Thoracic aorta (tissue), 2 donors: ENCODE measurements around the gene MISP. TPM values are rescaled to one million over a fixed set of nuclear protein-coding genes. Genes with fewer than 3 reads are reported as not detected.
"Not testable (repeated sequence)": the region's sequence is repeated elsewhere in the genome, so short reads cannot be mapped to it uniquely, and the experiment has no call there.

Experiments
- ATAC-seq: fragments of 150-250 bp; one replicate; pipeline ENCODE4 v1.8.0; 2017; ENCODE audit warnings: low read depth; ENCODE audit not compliant: insufficient number of reproducible peaks, low FRiP score
- DNase-seq: peaks from one replicate; pipeline ENCODE4 v3.0.0-alpha.2; 2020; ENCODE audit warnings: low spot score
- H3K27ac ChIP-seq, 2 donors: fragments of 200-600 bp; sonication (generic); 1 replicate in 1 of 2; 2 replicates in 1 of 2; pipeline ENCODE4 v1.5.1; 2016; ENCODE audit warnings: mild to moderate bottlenecking in 2 of 2, moderate library complexity in 2 of 2
- H3K27me3 ChIP-seq: fragments of 200-600 bp; sonication (generic); replicated peaks from 2 replicates; pipeline ENCODE4 v1.6.0; 2016; ENCODE audit warnings: mild to moderate bottlenecking; ENCODE audit not compliant: insufficient read depth
- H3K36me3 ChIP-seq: fragments of 200-600 bp; sonication (generic); one replicate; pipeline ENCODE4 v1.5.1; 2016
- H3K4me1 ChIP-seq, 2 donors: fragments of 200-600 bp; sonication (generic); 1 replicate in 1 of 2; 2 replicates in 1 of 2; pipeline versions ENCODE4 v1.5.1 to v1.6.0; 2016; ENCODE audit warnings: low read depth in 2 of 2, mild to moderate bottlenecking in 1 of 2; ENCODE audit not compliant: control insufficient read depth in 1 of 2
- H3K4me3 ChIP-seq: fragments of 200-600 bp; sonication (generic); 2 replicates; pipeline ENCODE4 v1.5.1; 2016; ENCODE audit warnings: mild to moderate bottlenecking
- H3K9me3 ChIP-seq: fragments of 200-600 bp; sonication (generic); 2 replicates; pipeline ENCODE4 v1.5.1; 2016
- total RNA-seq, 2 donors: library from RNA; depleted of rRNA; stranded (reverse); fragments of >200 nt; gene quantifications; one replicate each; pipeline versions ENCODE4 v1.1.0 to v1.2.3, GENCODE V29; 2016
- TF ChIP-seq, protein P1 (sequence below): fragments of 200-600 bp; sonication (generic); IDR thresholded peaks from one replicate; pipeline ENCODE4 v1.5.1; 2019; ENCODE audit warnings: antibody characterized with exemption

Gene MISP
- total RNA-seq, 2 donors from 2014 or later = 2.2 TPM; not detected in 1

- no peak for ATAC-seq
These were observed 10.8 kb upstream of the MISP start for GRCh38 chr19:739998-740715.

DNA sequence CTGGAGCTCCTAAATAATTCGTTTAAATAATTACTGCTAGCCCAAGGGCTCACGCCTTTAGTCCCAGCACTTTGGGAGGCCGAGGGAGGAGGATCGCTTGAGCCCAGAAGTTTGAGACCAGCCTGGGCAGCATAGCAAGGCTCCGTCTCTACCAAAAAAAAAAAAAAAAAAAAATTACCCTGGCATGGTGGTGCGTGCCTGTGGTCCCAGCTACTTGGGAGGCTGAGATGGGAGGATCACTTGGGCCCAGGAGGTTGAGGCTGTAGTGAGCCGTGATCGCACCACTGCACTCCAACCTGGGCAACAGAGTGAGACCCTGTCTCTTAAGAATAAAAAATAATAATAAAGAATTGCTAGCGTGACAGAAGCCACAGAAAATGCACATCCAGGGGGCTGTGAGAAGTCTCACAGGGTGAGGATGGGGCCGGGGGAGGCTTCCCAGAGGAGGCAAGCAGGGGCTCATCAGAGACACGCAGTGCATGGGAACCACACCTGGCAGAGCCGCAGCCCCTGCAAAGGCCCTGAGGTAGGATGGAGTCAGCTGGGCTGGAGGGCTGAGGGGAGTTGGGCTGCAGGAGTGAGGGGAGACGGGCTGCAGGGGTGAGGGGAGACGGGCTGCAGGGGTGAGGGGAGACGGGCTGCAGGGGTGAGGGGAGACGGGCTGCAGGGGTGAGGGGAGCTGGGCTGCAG lies 10.0 kb upstream of the MISP start:
- H3K36me3 ChIP-seq, ATAC-seq, H3K27me3 ChIP-seq, H3K4me3 ChIP-seq, H3K27ac ChIP-seq, H3K9me3 ChIP-seq, DNase-seq, H3K4me1 ChIP-seq: not testable (repeated sequence)

More at GRCh38 chr19:739998-740715, 10.8 kb upstream of the MISP start:
- Histone ChIP-seq H3K27ac (no peak overlapping the region), H3K4me1 (no peaks in the 10 kb centered on the region), H3K36me3 (no peaks in the 10 kb centered on the region), H3K4me3 (no peak overlapping the region), H3K27me3 (no peaks in the 10 kb centered on the region), H3K9me3 (peaks cover 8% of the 10 kb centered on the region)
- no peak for DNase-seq
- TF ChIP-seq, protein P1, sequence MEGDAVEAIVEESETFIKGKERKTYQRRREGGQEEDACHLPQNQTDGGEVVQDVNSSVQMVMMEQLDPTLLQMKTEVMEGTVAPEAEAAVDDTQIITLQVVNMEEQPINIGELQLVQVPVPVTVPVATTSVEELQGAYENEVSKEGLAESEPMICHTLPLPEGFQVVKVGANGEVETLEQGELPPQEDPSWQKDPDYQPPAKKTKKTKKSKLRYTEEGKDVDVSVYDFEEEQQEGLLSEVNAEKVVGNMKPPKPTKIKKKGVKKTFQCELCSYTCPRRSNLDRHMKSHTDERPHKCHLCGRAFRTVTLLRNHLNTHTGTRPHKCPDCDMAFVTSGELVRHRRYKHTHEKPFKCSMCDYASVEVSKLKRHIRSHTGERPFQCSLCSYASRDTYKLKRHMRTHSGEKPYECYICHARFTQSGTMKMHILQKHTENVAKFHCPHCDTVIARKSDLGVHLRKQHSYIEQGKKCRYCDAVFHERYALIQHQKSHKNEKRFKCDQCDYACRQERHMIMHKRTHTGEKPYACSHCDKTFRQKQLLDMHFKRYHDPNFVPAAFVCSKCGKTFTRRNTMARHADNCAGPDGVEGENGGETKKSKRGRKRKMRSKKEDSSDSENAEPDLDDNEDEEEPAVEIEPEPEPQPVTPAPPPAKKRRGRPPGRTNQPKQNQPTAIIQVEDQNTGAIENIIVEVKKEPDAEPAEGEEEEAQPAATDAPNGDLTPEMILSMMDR = no peak

- Histone ChIP-seq H3K27me3 (no peaks in the 10 kb centered on the region), H3K4me3 (no peak overlapping the region), H3K4me1 (no peaks in the 10 kb centered on the region), H3K27ac (no peak overlapping the region), H3K9me3 (peaks cover 8% of the 10 kb centered on the region), H3K36me3 (no peaks in the 10 kb centered on the region)
- TF ChIP-seq, protein P1 = no peak
- ATAC-seq (no peak), DNase-seq (no peak)
These were observed 9.3 kb upstream of the MISP start for GRCh38 chr19:741506-742131.

DNA sequence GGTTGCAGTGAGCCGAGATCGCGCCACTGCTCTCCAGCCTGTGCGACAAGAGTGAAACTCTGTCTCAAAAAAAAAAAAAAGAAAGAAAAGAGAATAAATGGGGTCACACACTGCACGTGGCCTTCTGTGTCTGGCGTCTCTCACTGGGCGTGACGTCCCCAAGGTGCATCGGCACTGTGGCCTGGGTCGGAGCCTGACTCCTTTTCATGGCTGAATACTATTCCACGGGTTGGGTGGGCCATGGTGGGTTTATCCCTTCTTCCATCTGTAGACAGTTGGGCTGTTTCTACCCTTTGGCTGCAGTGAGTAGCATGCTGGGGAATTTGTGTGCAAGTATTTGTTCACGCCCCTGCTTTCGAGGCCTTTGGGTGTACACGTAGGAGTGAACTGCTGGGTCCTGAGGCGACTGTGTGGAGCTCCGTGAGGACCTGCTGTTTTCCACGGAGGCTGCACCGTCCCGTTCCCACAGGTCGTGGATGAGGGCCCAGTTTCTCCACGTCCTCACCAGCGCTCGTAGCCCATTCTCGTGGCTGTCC lies 8.3 kb upstream of the MISP start:
- peaks cover 12% of the 10 kb centered on the region for H3K9me3 ChIP-seq
- no peaks in the 10 kb centered on the region for H3K27me3 ChIP-seq
- no peak for ATAC-seq
- no peaks in the 10 kb centered on the region for H3K4me1 ChIP-seq
- DNase-seq = no peak
- TF ChIP-seq, protein P1 = no peak
- no peaks in the 10 kb centered on the region for H3K36me3 ChIP-seq
- no peak overlapping the region for H3K4me3 ChIP-seq
- no peak overlapping the region for H3K27ac ChIP-seq

DNA sequence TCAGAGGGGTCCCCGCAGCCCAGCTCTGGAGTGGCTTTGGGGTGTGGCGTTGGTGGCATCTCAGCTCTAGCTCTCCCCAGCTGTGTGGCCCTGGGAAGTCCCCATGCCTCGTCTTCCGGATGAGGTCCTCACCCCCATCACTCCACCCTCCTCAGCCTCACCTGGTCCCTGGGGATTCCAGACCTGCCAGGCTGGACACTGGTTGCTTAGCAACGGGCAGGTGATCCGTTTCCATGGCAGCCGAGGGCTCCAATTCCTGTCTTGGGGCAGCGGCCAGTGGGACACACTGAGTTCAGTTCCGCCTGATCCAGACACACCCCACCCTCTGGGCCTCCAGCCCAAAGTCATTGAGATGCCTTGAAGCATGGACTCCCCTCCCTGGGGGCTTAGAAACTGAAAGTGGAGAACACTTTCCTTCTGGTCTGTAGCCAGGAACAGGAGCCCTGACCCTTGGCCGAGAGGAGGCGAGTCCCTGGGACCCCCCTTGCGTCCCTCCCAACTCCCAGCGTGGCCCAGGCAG lies 7.7 kb upstream of the MISP start:
- TF ChIP-seq, protein P1 = no peak
- no peaks in the 10 kb centered on the region for H3K36me3 ChIP-seq
- ATAC-seq = no peak
- H3K27ac ChIP-seq = no peak overlapping the region
- peaks cover 16% of the 10 kb centered on the region for H3K9me3 ChIP-seq
- no peak overlapping the region for H3K4me3 ChIP-seq
- no peaks in the 10 kb centered on the region for H3K4me1 ChIP-seq
- no peak for DNase-seq
- H3K27me3 ChIP-seq = no peaks in the 10 kb centered on the region

DNA sequence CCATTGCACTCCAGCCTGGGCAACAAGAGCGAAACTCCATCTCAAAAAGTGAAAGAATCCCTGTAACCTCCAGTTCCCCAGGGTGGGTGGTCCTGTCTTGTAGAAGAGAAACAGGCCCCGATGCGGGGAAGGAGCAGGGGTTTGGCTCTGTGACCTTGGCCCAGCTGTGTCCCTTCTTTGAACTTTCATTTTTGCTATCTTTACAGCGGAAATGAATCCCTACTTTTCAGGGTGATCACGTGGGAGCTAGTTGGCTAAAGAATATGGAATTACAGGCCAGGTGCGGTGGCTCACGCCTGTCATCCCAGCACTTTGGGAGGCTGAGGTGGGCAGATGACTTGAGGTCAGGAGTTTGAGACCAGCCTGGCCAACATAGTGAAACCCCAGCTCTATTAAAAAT lies 5.8 kb upstream of the MISP start:
- not testable (repeated sequence) for H3K27me3 ChIP-seq, H3K27ac ChIP-seq, H3K4me3 ChIP-seq, DNase-seq, H3K4me1 ChIP-seq, H3K36me3 ChIP-seq, ATAC-seq
- H3K9me3 ChIP-seq = peaks cover 16% of the 10 kb centered on the region
